GM04504 (cell line): ENCODE measurements around the gene EFNA4.
"Not testable (repeated sequence)": the region's sequence is repeated elsewhere in the genome, so short reads cannot be mapped to it uniquely, and the experiment has no call there.

Source experiments
- DNase-seq: peaks from one replicate; pipeline ENCODE4 v3.0.0-alpha.2; 2012; ENCODE audit warnings: low read depth

The EFNA4 gene

GRCh38 chr1:155086856-155087535, 23.5 kb downstream of the EFNA4 start:
- no peak for DNase-seq

- DNase-seq, result peak; percentile 11
Observed at GRCh38 chr1:155091071-155092051, 27.8 kb downstream of the EFNA4 start.

GRCh38 chr1:155092131-155092530, 28.6 kb downstream of the EFNA4 start:
- no peak for DNase-seq

GRCh38 chr1:155092641-155093040, 29.1 kb downstream of the EFNA4 start:
- DNase-seq, result no peak

GRCh38 chr1:155093911-155094621, 30.5 kb downstream of the EFNA4 start:
- peak; percentile 19 for DNase-seq

- no peak for DNase-seq
Observed at GRCh38 chr1:155094622-155094948, 31.0 kb downstream of the EFNA4 start.

- no peak for DNase-seq
Observed at GRCh38 chr1:155099331-155099730, 35.8 kb downstream of the EFNA4 start.

GRCh38 chr1:155103325-155103724, 39.8 kb downstream of the EFNA4 start:
- no peak for DNase-seq

- no peak for DNase-seq
Observed at GRCh38 chr1:155104605-155105534, 41.3 kb downstream of the EFNA4 start.

- DNase-seq, result no peak
Observed at GRCh38 chr1:155105604-155106011, 42.1 kb downstream of the EFNA4 start.

- no peak for DNase-seq
Observed at GRCh38 chr1:155106862-155107261, 43.3 kb downstream of the EFNA4 start.

- DNase-seq, result no peak
Observed at GRCh38 chr1:155107309-155108264, 44.0 kb downstream of the EFNA4 start.

GRCh38 chr1:155108296-155108695, 44.8 kb downstream of the EFNA4 start:
- no peak for DNase-seq

- DNase-seq, result no peak
Observed at GRCh38 chr1:155110381-155110780, 46.8 kb downstream of the EFNA4 start.

- DNase-seq, result no peak
Observed at GRCh38 chr1:155110826-155111225, 47.3 kb downstream of the EFNA4 start.

- DNase-seq, result no peak
Observed at GRCh38 chr1:155113450-155113980, 50.0 kb downstream of the EFNA4 start.

- DNase-seq, result no peak
Observed at GRCh38 chr1:155116113-155116764, 52.7 kb downstream of the EFNA4 start.

- DNase-seq, result no peak
Observed at GRCh38 chr1:155117610-155118009, 54.1 kb downstream of the EFNA4 start.

GRCh38 chr1:155118090-155118489, 54.5 kb downstream of the EFNA4 start:
- not testable (repeated sequence) for DNase-seq
